T-helper 1 cell treated with Interleukin-12 subunit alpha and Interleukin-12 subunit beta and Interleukin-4 antibody, amounts not matched to agents 30 μg/mL and 1 μg/mL, for 36 hours (primary cell): Measurements from ENCODE around the gene KBTBD3.

Source experiments
- H3K27ac Mint-ChIP-seq: one replicate; pipeline ENCODE4 v1.8.0; 2021; ENCODE audit warnings: mild to moderate bottlenecking, mixed read lengths
- H3K27me3 Mint-ChIP-seq: one replicate; pipeline ENCODE4 v1.8.0; 2021; ENCODE audit warnings: low read depth, mixed read lengths
- H3K36me3 Mint-ChIP-seq: one replicate; pipeline ENCODE4 v1.8.0; 2021; ENCODE audit warnings: low read depth, mixed read lengths
- H3K4me1 Mint-ChIP-seq: one replicate; pipeline ENCODE4 v1.8.0; 2021; ENCODE audit warnings: low read depth, mixed read lengths
- H3K4me3 Mint-ChIP-seq: one replicate; pipeline ENCODE4 v1.8.0; 2021; ENCODE audit warnings: mild to moderate bottlenecking, moderate library complexity, mixed read lengths
- H3K9me3 Mint-ChIP-seq: one replicate; pipeline ENCODE4 v1.8.0; 2021; ENCODE audit warnings: mixed read lengths

The KBTBD3 gene, protein sequence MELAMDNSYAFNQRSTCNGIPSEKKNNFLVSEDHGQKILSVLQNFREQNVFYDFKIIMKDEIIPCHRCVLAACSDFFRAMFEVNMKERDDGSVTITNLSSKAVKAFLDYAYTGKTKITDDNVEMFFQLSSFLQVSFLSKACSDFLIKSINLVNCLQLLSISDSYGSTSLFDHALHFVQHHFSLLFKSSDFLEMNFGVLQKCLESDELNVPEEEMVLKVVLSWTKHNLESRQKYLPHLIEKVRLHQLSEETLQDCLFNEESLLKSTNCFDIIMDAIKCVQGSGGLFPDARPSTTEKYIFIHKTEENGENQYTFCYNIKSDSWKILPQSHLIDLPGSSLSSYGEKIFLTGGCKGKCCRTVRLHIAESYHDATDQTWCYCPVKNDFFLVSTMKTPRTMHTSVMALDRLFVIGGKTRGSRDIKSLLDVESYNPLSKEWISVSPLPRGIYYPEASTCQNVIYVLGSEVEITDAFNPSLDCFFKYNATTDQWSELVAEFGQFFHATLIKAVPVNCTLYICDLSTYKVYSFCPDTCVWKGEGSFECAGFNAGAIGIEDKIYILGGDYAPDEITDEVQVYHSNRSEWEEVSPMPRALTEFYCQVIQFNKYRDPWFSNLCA

DNA sequence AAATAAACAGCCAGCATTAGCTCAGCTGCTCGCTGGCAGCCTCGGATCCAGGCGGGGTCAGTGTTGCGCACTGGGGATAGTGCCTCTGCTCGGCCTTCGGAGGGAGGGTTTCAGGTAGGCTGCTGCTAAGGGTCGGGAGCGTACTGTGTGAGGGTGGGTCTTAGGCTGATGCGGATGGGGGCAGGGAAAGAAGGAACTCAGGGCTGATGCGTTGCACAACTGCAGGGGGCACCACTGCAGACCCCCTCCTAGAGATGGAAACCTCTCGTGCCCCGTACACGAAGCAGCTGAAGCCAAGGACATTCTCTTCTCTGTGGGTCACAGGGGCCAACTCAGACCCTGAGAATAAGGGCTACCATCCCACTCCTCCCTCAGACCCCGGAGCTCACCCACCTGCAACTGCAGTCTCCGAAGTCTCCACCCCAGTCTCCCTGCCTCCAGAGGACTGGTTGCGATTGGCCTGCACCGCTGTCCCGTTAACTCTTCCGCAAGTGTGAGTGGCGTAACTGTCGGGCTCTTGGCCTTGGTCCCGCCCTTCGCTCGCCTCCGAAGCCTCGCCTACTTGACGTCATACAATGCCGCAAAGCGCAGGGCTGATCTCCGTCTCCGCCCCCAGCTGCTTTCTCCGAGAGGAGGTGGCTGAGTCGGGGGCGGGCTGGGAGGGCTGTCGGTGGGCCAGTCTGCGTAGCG lies at the start of gene KBTBD3:
Gene KBTBD3 (minus strand): TSS at position 429 of the 690 bp plus-strand sequence. CDS start 18,250 bp downstream, outside the sequence.
- Mint-ChIP-seq H3K9me3 (no peaks in the 10 kb centered on the region), H3K36me3 (peaks cover 19% of the 10 kb centered on the region), H3K4me3 (peak within 1 kb of the TSS; percentile 95), H3K27ac (peak within 1 kb of the TSS; percentile 94), H3K27me3 (no peaks in the 10 kb centered on the region), H3K4me1 (peaks cover 38% of the 10 kb centered on the region)

- Mint-ChIP-seq H3K36me3 (no peaks in the 10 kb centered on the region), H3K27me3 (no peaks in the 10 kb centered on the region), H3K9me3 (no peaks in the 10 kb centered on the region), H3K4me1 (no peaks in the 10 kb centered on the region), H3K27ac (no peak overlapping the region), H3K4me3 (no peak overlapping the region)
Measured at GRCh38 chr11:106121570-106122320, 44.6 kb upstream of the KBTBD3 start.

GRCh38 chr11:106105986-106106385 lies 28.8 kb upstream of the KBTBD3 start:
- no peaks in the 10 kb centered on the region for H3K36me3 Mint-ChIP-seq
- no peak overlapping the region for H3K27ac Mint-ChIP-seq
- no peaks in the 10 kb centered on the region for H3K27me3 Mint-ChIP-seq

GRCh38 chr11:106101819-106102218 lies 24.7 kb upstream of the KBTBD3 start:
- Mint-ChIP-seq H3K9me3 (no peaks in the 10 kb centered on the region), H3K4me1 (no peaks in the 10 kb centered on the region), H3K27ac (no peak overlapping the region), H3K36me3 (peaks cover 15% of the 10 kb centered on the region), H3K27me3 (no peaks in the 10 kb centered on the region), H3K4me3 (no peak overlapping the region)

More at GRCh38 chr11:106105986-106106385, 28.8 kb upstream of the KBTBD3 start:
- Mint-ChIP-seq H3K4me3 (no peak overlapping the region), H3K4me1 (no peaks in the 10 kb centered on the region), H3K9me3 (no peaks in the 10 kb centered on the region)

GRCh38 chr11:106101370-106101769 lies 24.2 kb upstream of the KBTBD3 start:
- H3K27me3 Mint-ChIP-seq: no peaks in the 10 kb centered on the region
- H3K9me3 Mint-ChIP-seq: no peaks in the 10 kb centered on the region
- no peaks in the 10 kb centered on the region for H3K4me1 Mint-ChIP-seq
- H3K36me3 Mint-ChIP-seq: peaks cover 20% of the 10 kb centered on the region
- H3K4me3 Mint-ChIP-seq: no peak overlapping the region
- no peak overlapping the region for H3K27ac Mint-ChIP-seq

DNA sequence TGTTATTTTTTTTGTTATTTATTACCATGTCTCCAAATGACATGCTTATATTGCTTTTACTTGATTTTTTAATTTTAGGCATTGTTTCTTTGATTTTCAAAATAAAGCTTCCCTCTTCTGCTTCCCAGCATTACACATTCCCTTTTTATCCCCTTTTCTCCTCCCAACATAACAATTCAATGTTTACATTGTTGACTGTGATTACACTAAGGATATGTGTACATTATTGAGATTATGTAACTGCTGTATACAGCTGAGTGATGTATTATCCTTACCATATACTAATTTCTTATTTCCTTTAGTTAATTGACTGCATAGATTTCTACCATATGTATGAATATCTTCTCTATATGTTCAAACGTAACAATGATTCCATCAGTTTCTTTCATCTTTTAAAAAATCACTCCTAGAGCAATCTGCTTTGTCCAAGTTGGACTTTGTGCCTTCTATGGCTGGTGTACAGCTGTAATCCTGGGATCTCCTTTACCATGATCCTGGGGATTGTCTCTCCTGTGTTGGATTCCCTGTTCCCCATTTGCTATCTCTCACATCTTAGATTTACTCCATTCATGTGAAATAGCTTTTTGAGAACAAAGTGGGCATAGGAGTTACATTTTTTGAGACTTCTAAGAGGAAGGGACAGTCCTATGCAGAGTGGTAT lies 21.9 kb upstream of the KBTBD3 start:
- Mint-ChIP-seq H3K27ac (no peak overlapping the region), H3K4me1 (no peaks in the 10 kb centered on the region), H3K27me3 (no peaks in the 10 kb centered on the region), H3K4me3 (no peak overlapping the region), H3K9me3 (no peaks in the 10 kb centered on the region), H3K36me3 (peaks cover 24% of the 10 kb centered on the region)

- Mint-ChIP-seq H3K4me3 (no peak overlapping the region), H3K27me3 (no peaks in the 10 kb centered on the region), H3K27ac (no peak overlapping the region), H3K4me1 (peaks cover 21% of the 10 kb centered on the region), H3K36me3 (peaks cover 34% of the 10 kb centered on the region), H3K9me3 (no peaks in the 10 kb centered on the region)
Measured at GRCh38 chr11:106092446-106092845, 15.3 kb upstream of the KBTBD3 start.

DNA sequence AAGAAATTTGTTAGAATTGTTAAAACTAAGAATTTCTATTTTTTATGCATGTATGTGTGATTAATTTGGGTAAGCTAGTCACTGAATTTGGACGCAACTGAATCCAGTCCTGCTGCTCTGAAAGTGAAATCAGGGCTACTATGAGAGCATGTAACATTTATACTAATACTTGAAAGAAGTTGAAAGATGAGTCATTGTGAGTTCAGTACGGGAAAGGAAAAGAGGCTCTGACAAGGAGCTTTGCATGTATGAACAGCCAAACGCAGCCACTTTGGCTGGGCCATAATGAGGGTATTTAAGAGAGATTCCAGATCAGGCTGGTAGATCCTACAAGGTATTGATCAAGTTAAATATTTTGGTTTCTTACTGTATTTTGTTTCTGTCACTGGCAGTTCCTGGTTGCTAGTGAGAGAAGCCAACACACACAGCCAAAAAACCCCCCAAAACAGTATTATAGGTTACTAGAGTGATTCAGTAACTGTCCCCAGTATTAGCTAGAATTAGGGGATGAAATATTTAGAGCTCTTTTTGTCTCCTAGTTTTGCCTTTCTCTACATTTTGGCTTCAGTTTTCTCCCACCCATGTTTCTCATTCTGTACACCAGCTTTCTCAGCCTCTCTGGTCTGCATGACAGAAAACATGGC lies 14.5 kb upstream of the KBTBD3 start:
- Mint-ChIP-seq H3K9me3 (no peaks in the 10 kb centered on the region), H3K36me3 (peaks cover 30% of the 10 kb centered on the region), H3K27ac (peak overlapping the region; percentile 39), H3K4me3 (no peak overlapping the region), H3K4me1 (peaks cover 25% of the 10 kb centered on the region), H3K27me3 (no peaks in the 10 kb centered on the region)

GRCh38 chr11:106088896-106089295 lies 11.7 kb upstream of the KBTBD3 start:
- no peaks in the 10 kb centered on the region for H3K27me3 Mint-ChIP-seq
- H3K4me1 Mint-ChIP-seq: peaks cover 31% of the 10 kb centered on the region
- H3K36me3 Mint-ChIP-seq: peaks cover 24% of the 10 kb centered on the region

DNA sequence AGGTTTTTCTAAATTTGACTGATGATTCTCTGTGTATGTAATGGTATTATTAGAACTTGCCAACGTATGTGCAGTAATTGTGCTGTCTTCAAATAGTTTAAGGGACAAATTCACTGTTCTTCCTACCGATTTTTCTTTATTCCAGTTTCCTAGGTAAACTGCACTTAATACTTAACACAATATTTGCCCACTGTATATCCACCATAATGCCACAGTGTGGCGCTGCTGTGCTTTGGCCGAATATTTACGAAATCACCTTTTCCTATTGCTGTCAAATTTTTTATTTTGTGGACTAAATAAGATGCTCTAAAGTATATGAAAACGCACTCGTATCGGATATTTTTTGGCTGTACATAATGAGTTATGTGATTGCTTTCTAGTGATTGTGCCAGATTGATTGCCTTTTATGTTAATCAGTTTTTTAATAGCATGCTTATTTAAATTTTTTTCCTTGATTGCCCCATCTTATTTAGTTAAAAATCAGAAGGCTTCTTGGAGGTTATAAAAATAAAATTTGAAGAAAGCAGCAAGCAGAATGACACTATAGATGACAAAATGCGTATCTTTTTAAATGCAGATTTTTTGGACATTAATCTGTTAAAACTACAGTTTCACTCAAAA lies 10.8 kb upstream of the KBTBD3 start:
- Mint-ChIP-seq H3K9me3 (no peaks in the 10 kb centered on the region), H3K36me3 (peaks cover 25% of the 10 kb centered on the region), H3K27me3 (no peaks in the 10 kb centered on the region), H3K4me1 (peaks cover 31% of the 10 kb centered on the region), H3K27ac (no peak overlapping the region), H3K4me3 (no peak overlapping the region)

More at GRCh38 chr11:106088896-106089295, 11.7 kb upstream of the KBTBD3 start:
- H3K27ac Mint-ChIP-seq: no peak overlapping the region
- no peaks in the 10 kb centered on the region for H3K9me3 Mint-ChIP-seq
- H3K4me3 Mint-ChIP-seq: no peak overlapping the region

DNA sequence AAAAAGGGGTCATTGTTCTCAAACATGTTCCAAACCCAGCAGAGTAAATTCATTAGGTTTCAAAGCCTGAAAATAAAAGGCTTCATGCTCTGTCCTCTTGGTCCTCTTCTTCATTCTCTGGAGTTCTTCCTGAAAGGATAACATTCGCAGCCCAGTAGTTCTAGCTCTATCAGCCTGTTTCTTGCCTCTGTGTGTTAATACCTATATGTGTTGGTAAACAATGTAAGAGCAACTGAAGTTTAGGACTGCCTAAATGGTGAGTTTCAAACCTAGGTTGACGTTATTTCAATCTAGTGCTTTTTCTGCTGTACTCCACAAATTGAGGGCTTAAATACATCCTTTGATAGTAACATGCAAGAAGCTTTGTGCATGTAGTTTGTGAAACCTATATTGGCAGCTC lies 9.7 kb upstream of the KBTBD3 start:
- Mint-ChIP-seq H3K27me3 (no peaks in the 10 kb centered on the region), H3K36me3 (peaks cover 17% of the 10 kb centered on the region), H3K4me3 (no peak overlapping the region), H3K9me3 (no peaks in the 10 kb centered on the region), H3K4me1 (peaks cover 30% of the 10 kb centered on the region), H3K27ac (no peak overlapping the region)

GRCh38 chr11:106086135-106086534 lies 9.0 kb upstream of the KBTBD3 start:
- Mint-ChIP-seq H3K36me3 (peaks cover 12% of the 10 kb centered on the region), H3K9me3 (no peaks in the 10 kb centered on the region), H3K27me3 (no peaks in the 10 kb centered on the region), H3K4me1 (peaks cover 26% of the 10 kb centered on the region), H3K27ac (no peak overlapping the region), H3K4me3 (no peak overlapping the region)

DNA sequence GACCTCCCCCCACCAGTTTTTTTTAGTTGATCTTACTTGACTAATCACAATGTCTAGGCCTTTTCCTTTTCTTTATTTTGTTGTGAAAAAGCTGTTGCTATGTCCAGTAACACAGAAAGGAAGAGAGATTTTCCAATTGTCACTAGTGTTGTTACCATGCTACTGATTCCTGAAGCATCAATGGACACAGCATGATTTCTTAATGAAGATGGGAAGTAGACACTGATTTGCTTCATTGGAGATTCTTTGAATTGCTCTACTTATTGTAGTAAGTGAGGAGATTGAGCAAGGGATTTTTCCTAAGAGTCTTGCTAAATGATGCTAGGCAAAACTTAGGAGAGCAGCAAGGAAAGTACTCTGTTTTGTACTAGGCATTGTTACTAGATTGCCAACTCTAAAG lies 4.9 kb upstream of the KBTBD3 start:
- Mint-ChIP-seq H3K27ac (no peak overlapping the region), H3K36me3 (peaks cover 14% of the 10 kb centered on the region), H3K4me1 (peaks cover 31% of the 10 kb centered on the region)

More for the DNA sequence above, 4.9 kb upstream of the KBTBD3 start:
- Mint-ChIP-seq H3K9me3 (no peaks in the 10 kb centered on the region), H3K27me3 (no peaks in the 10 kb centered on the region), H3K4me3 (no peak overlapping the region)
